Fibroblast of lung (primary cell): ENCODE results near the gene CCDC141.

Source experiments
- EZH2 ChIP-seq: IDR thresholded peaks from 2 replicates; pipeline ENCODE4 v1.5.1; 2012; ENCODE audit warnings: low read length, control low read depth, mild to moderate bottlenecking; ENCODE audit errors: missing control alignments
- TF ChIP-seq, protein P1 (sequence below), 2 donors: IDR thresholded peaks in 1 of 2; conservative IDR thresholded peaks in 1 of 2; 1 replicate in 1 of 2; 2 replicates in 1 of 2; pipeline ENCODE4 v1.5.1; 2011 to 2012; ENCODE audit warnings: low read length in 2 of 2, control low read depth in 1 of 2, inconsistent platforms in 1 of 2, low read depth in 1 of 2, mild to moderate bottlenecking in 1 of 2

DNA sequence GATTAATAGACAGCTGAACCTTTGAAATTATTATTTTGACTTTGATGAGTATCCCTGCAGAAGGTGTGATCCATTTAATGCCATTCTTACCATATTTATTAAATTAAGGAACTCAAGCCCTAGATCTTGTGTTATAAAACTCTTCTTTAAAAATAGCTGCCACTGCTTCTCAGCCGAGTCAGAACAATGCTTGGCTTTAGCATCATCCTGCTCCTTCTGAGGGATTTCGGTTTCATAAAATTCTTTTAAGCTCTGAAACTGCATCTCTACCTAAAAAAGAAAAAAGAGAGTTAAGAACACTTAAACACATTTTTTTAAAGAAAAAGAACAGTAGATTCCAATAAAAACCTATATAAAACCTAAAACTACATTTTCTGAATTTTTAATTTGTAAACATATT, 172.1 kb downstream of the CCDC141 start:
- TF ChIP-seq, protein P1, sequence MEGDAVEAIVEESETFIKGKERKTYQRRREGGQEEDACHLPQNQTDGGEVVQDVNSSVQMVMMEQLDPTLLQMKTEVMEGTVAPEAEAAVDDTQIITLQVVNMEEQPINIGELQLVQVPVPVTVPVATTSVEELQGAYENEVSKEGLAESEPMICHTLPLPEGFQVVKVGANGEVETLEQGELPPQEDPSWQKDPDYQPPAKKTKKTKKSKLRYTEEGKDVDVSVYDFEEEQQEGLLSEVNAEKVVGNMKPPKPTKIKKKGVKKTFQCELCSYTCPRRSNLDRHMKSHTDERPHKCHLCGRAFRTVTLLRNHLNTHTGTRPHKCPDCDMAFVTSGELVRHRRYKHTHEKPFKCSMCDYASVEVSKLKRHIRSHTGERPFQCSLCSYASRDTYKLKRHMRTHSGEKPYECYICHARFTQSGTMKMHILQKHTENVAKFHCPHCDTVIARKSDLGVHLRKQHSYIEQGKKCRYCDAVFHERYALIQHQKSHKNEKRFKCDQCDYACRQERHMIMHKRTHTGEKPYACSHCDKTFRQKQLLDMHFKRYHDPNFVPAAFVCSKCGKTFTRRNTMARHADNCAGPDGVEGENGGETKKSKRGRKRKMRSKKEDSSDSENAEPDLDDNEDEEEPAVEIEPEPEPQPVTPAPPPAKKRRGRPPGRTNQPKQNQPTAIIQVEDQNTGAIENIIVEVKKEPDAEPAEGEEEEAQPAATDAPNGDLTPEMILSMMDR (conservative IDR thresholded peaks at IDR 0.05 in 1 of 2, IDR thresholded peaks at IDR 0.05 in 1 of 2; ENCODE audit: low read depth in 1 of 2, low read length in 2 of 2): no peak
- TF ChIP-seq EZH2: no peak
